Dendritic cell treated with granulocyte-macrophage colony-stimulating factor and Interleukin-4, amounts not matched to agents 40 ng/mL and 50 ng/mL, for 4 days (primary cell): ENCODE results near the gene RAI14.

Experiments
- H3K27ac Mint-ChIP-seq: one replicate; pipeline ENCODE4 v1.8.0; 2022; ENCODE audit warnings: mild to moderate bottlenecking, mixed read lengths
- H3K27me3 Mint-ChIP-seq: one replicate; pipeline ENCODE4 v1.8.0; 2022; ENCODE audit warnings: mild to moderate bottlenecking, mixed read lengths
- H3K36me3 Mint-ChIP-seq: one replicate; pipeline ENCODE4 v1.8.0; 2022; ENCODE audit warnings: low read depth, mixed read lengths
- H3K4me1 Mint-ChIP-seq: one replicate; pipeline ENCODE4 v1.8.0; 2022; ENCODE audit warnings: low read depth, mixed read lengths
- H3K4me3 Mint-ChIP-seq: one replicate; pipeline ENCODE4 v1.8.0; 2022; ENCODE audit warnings: mild to moderate bottlenecking, moderate library complexity, mixed read lengths
- H3K9me3 Mint-ChIP-seq: one replicate; pipeline ENCODE4 v1.8.0; 2022; ENCODE audit warnings: mixed read lengths
- intact Hi-C: fragments of 100-400 bp; cut with micrococcal nuclease; formaldehyde crosslinking; loops from one replicate; pipeline ENCODE4 v1.15.0; 2022

RAI14 gene

GRCh38 chr5:34656001-34656699 lies at the start of gene RAI14:
Gene RAI14, plus strand, starts transcription at chr5:34656328. Its CDS starts 30,592 bp downstream, at chr5:34686920.
- peaks cover 20% of the 10 kb centered on the region for H3K4me1 Mint-ChIP-seq
- H3K9me3 Mint-ChIP-seq: no peaks in the 10 kb centered on the region
- H3K36me3 Mint-ChIP-seq: no peaks in the 10 kb centered on the region
- H3K27me3 Mint-ChIP-seq: peaks cover 70% of the 10 kb centered on the region
- no peak within 1 kb of the TSS for H3K27ac Mint-ChIP-seq
- peak within 1 kb of the TSS; percentile 75 for H3K4me3 Mint-ChIP-seq
- intact Hi-C loops: loop anchor here (10.0 kb wide), 1 partner anchor 239 kb away; no protein-coding TSS in a partner anchor

- Mint-ChIP-seq H3K27ac (no peak overlapping the region), H3K36me3 (no peaks in the 10 kb centered on the region), H3K27me3 (no peaks in the 10 kb centered on the region), H3K9me3 (no peaks in the 10 kb centered on the region), H3K4me1 (no peaks in the 10 kb centered on the region), H3K4me3 (no peak overlapping the region)
- intact Hi-C loops: no loop called here
Measured at GRCh38 chr5:34608368-34608767, 47.8 kb upstream of the RAI14 start.

GRCh38 chr5:34608859-34609648 lies 47.1 kb upstream of the RAI14 start:
- no peak overlapping the region for H3K4me3 Mint-ChIP-seq
- H3K36me3 Mint-ChIP-seq: no peaks in the 10 kb centered on the region
- intact Hi-C loops: no loop called here
- H3K9me3 Mint-ChIP-seq: no peaks in the 10 kb centered on the region
- H3K27ac Mint-ChIP-seq: no peak overlapping the region
- H3K27me3 Mint-ChIP-seq: no peaks in the 10 kb centered on the region
- no peaks in the 10 kb centered on the region for H3K4me1 Mint-ChIP-seq

GRCh38 chr5:34609951-34610441 lies 46.1 kb upstream of the RAI14 start:
- H3K4me3 Mint-ChIP-seq: no peak overlapping the region
- H3K36me3 Mint-ChIP-seq: no peaks in the 10 kb centered on the region
- H3K27me3 Mint-ChIP-seq: no peaks in the 10 kb centered on the region
- no peak overlapping the region for H3K27ac Mint-ChIP-seq
- intact Hi-C loops: no loop called here
- H3K4me1 Mint-ChIP-seq: no peaks in the 10 kb centered on the region
- no peaks in the 10 kb centered on the region for H3K9me3 Mint-ChIP-seq

DNA sequence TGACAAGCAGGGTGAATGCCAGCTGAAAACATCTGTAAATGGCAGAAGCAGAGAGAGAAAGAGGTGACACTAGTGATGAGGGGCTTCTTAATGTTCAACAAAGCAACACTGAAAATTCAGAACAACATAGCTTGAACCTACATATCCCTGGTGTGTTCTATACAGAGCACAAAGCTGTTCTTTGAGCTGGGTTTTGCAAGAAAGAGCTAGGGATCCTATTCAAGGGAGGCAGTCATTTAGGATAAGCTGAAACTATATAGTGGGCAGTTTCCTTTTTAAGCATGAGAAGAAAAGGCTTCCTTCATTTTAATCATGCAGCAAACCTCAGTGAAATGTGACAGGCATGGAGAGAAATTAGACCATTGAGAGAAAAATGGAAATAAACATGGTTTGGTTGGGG lies 45.6 kb upstream of the RAI14 start:
- Mint-ChIP-seq H3K4me1 (no peaks in the 10 kb centered on the region), H3K9me3 (no peaks in the 10 kb centered on the region), H3K27ac (no peak overlapping the region), H3K4me3 (no peak overlapping the region), H3K36me3 (no peaks in the 10 kb centered on the region), H3K27me3 (no peaks in the 10 kb centered on the region)
- intact Hi-C loops: no loop called here

- Mint-ChIP-seq H3K27ac (no peak overlapping the region), H3K4me3 (no peak overlapping the region), H3K27me3 (no peaks in the 10 kb centered on the region), H3K36me3 (no peaks in the 10 kb centered on the region), H3K4me1 (no peaks in the 10 kb centered on the region), H3K9me3 (no peaks in the 10 kb centered on the region)
- intact Hi-C loops: no loop called here
Measured at GRCh38 chr5:34611464-34612415, 44.4 kb upstream of the RAI14 start.

DNA sequence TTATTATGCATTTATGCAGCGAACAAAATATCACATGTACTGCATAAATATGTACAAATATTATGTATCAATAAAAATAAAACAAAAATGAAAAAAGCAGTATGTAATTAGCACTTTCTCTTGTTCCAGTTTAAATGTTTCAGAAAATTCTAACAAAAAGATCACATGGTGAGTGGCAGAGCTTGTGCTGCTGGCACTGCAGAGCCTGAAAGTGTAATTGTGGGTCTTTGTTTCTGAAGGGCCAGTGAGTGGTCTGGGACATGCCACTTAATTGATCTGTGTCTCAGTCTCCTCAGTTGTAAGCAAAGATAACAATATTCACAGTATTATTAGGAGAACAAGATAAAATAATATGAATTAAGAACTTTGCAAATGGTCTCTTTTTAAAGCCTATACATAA lies 39.5 kb upstream of the RAI14 start:
- no peaks in the 10 kb centered on the region for H3K9me3 Mint-ChIP-seq
- H3K27ac Mint-ChIP-seq: no peak overlapping the region
- no peaks in the 10 kb centered on the region for H3K4me1 Mint-ChIP-seq
- no peak overlapping the region for H3K4me3 Mint-ChIP-seq
- H3K27me3 Mint-ChIP-seq: no peaks in the 10 kb centered on the region
- H3K36me3 Mint-ChIP-seq: no peaks in the 10 kb centered on the region
- intact Hi-C loops: no loop called here

DNA sequence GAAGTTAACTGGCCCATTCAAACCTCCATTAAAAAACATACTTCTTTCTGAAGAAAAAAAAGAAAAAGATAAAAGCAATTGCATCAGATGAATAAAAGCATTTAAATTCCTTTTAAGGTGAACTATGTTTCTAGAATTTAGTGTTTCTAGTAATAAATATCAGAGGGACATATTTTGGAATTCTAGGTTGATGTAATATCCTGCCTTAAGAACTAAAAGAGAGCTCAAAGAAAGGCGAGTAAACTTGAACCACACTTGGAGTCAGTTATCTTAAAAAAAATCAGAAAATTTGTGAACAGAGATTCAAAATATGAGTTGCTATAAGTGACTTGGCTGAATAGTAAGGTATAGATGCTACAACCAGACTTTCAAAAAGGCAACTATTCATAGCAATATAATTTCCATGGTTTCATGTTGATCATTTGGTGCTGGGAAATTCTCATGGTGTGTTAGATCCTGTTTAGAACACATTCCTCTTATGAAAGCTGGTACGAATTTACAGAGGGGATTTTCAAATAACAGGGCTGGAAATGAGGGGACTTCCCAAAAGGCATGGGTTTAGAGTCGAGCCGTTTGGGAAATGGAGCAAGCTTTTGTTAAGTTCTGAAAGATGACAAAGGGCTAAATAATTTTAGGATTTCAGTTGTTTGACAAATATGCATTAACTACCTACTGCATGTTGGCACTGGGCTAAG lies 37.6 kb upstream of the RAI14 start:
- intact Hi-C loops: no loop called here
- no peaks in the 10 kb centered on the region for H3K9me3 Mint-ChIP-seq

DNA sequence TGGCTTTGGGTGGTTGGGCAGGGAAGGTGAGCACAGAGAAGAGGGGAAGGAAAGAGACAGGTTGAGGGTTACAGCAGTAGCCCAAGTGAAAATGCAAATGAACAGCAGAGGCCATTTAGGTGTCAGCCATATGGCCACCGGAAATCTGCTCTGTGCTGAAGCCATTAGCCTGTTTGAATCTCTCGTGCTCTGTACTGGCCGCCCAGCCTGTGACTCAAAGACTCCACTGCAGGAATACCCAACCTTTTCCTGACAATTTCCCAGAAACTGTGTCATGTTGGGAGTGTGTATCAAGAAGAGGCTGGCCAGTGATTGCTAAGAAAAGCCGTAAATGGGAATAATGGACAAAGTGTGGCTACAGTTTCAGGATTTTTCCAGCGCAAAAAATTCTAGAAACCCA lies 35.9 kb upstream of the RAI14 start:
- Mint-ChIP-seq H3K4me1 (no peaks in the 10 kb centered on the region), H3K4me3 (no peak overlapping the region), H3K27ac (no peak overlapping the region), H3K27me3 (no peaks in the 10 kb centered on the region), H3K9me3 (no peaks in the 10 kb centered on the region), H3K36me3 (no peaks in the 10 kb centered on the region)
- intact Hi-C loops: no loop called here

More for the DNA sequence above, 37.6 kb upstream of the RAI14 start:
- H3K4me3 Mint-ChIP-seq: no peak overlapping the region
- H3K36me3 Mint-ChIP-seq: no peaks in the 10 kb centered on the region
- H3K4me1 Mint-ChIP-seq: no peaks in the 10 kb centered on the region
- H3K27me3 Mint-ChIP-seq: no peaks in the 10 kb centered on the region
- H3K27ac Mint-ChIP-seq: no peak overlapping the region

- no peaks in the 10 kb centered on the region for H3K27me3 Mint-ChIP-seq
- H3K9me3 Mint-ChIP-seq: no peaks in the 10 kb centered on the region
- no peak overlapping the region for H3K27ac Mint-ChIP-seq
- no peaks in the 10 kb centered on the region for H3K36me3 Mint-ChIP-seq
- H3K4me1 Mint-ChIP-seq: no peaks in the 10 kb centered on the region
- no peak overlapping the region for H3K4me3 Mint-ChIP-seq
- intact Hi-C loops: no loop called here
Measured at GRCh38 chr5:34621277-34622097, 34.6 kb upstream of the RAI14 start.

DNA sequence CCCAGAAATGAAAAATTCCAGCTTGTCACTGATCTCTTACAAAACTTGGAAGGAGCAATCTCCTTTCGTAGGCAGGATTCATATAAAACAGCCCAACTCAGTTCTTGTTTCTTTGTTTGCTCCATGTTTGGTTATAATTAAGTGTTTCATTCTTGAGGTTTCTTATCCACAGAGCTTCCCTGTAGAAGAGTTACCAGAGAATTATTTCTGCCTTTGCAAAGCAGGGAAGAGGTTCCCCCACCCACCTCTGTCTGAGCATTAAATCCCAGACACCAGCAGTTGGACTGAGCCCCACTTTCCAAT lies 34.1 kb upstream of the RAI14 start:
- no peaks in the 10 kb centered on the region for H3K27me3 Mint-ChIP-seq
- H3K36me3 Mint-ChIP-seq: no peaks in the 10 kb centered on the region
- no peaks in the 10 kb centered on the region for H3K9me3 Mint-ChIP-seq
- no peak overlapping the region for H3K27ac Mint-ChIP-seq
- intact Hi-C loops: no loop called here
- no peaks in the 10 kb centered on the region for H3K4me1 Mint-ChIP-seq
- no peak overlapping the region for H3K4me3 Mint-ChIP-seq

GRCh38 chr5:34624691-34625090 lies 31.4 kb upstream of the RAI14 start:
- H3K27me3 Mint-ChIP-seq: no peaks in the 10 kb centered on the region
- intact Hi-C loops: no loop called here
- no peak overlapping the region for H3K4me3 Mint-ChIP-seq
- no peaks in the 10 kb centered on the region for H3K4me1 Mint-ChIP-seq
- no peaks in the 10 kb centered on the region for H3K9me3 Mint-ChIP-seq
- no peaks in the 10 kb centered on the region for H3K36me3 Mint-ChIP-seq
- no peak overlapping the region for H3K27ac Mint-ChIP-seq

DNA sequence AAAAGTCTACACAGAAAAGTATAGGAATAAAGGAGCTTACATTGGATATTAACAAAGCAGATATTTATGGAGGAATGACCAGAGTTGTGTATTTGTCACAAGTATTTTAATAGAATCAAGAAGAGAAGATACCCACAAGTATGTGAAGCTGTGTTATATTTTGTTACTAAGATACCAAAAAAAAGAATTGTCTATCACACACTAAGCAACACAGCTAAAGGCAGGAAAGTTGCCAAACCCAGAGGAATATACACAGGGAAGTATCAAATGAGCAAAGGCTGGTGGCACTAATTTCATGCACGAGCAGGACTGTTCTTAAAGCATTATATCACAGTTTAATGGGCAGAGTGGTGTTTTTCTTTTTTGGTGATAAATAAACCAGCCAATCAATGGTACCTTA lies 30.9 kb upstream of the RAI14 start:
- Mint-ChIP-seq H3K27ac (no peak overlapping the region), H3K36me3 (no peaks in the 10 kb centered on the region), H3K9me3 (peaks cover 2% of the 10 kb centered on the region), H3K4me3 (no peak overlapping the region), H3K4me1 (no peaks in the 10 kb centered on the region), H3K27me3 (no peaks in the 10 kb centered on the region)
- intact Hi-C loops: no loop called here
